GM12873 (cell line): ENCODE data around the gene RNF146.

Experiments
- CTCF ChIP-seq: IDR thresholded peaks from 2 replicates; pipeline ENCODE4 v1.5.1; 2012; ENCODE audit warnings: low read depth, mild to moderate bottlenecking, moderate library complexity, low read length, control low read depth; ENCODE audit not compliant: insufficient read depth; ENCODE audit errors: missing control alignments

The RNF146 gene, protein sequence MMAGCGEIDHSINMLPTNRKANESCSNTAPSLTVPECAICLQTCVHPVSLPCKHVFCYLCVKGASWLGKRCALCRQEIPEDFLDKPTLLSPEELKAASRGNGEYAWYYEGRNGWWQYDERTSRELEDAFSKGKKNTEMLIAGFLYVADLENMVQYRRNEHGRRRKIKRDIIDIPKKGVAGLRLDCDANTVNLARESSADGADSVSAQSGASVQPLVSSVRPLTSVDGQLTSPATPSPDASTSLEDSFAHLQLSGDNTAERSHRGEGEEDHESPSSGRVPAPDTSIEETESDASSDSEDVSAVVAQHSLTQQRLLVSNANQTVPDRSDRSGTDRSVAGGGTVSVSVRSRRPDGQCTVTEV

GRCh38 chr6:127266178-127266891 is at the start of gene RNF146:
Gene RNF146, plus strand, starts transcription at chr6:127266864. Its CDS starts 13,475 bp downstream, at chr6:127280339.
- TF ChIP-seq CTCF = peak; percentile 85

GRCh38 chr6:127219869-127220268 is 46.8 kb upstream of the RNF146 start:
- TF ChIP-seq CTCF = no peak

DNA sequence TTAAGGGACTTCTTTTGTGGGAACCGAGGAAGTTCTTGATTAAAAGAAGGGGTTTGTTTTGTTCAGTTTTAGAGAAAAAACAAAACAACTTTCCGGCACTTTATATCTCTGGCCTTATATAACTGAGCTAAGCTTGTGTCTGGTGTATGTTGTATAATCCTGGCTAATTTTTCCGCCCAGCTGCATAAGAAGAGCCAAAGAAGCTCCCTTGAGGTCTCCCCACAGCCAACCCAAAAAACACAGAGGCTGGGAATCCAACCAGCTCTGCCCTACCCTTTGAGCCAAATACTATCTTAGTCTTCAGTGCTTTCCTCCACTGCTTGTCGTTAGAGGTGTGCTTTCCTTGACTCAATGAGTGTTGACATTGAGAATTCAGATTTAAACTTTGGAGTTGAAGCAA is 45.5 kb upstream of the RNF146 start:
- TF ChIP-seq CTCF = no peak

DNA sequence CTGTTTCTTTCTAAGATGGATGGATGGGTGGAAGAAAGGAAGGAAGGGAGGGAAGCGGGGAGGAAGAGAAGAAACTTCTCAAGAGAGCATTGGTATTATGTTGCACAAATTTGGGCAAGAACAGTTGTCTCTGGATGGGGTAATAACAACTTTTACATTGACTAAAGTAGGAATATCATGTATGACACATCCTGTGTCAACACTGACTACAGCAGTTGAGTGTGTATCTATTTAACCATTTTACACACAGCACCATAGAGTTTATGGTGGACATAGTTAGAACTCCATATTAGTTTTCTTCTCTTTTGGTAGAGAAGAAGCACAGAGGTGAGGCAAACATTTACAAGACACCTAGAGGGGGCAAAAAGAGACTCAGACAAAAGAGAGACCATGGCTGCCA is 44.2 kb upstream of the RNF146 start:
- TF ChIP-seq CTCF = no peak

DNA sequence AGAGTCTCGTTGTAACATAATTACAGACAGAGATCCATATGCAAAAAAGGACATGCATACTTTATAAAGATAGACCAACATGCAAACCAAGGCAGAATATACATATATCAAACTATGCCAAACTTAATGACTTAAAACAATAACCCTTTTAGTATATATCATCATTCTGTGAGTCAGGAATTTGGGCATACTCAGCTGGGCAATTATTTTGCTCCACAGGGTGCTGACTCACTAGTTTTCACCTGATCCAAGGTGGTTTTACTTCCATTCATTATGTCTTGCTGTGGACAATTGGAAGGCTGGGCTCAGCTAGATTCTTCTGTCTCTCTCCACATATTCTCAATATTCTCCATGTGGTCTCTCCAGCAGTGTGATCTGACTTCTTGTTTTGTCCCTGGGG is 41.2 kb upstream of the RNF146 start:
- no peak for TF ChIP-seq CTCF

DNA sequence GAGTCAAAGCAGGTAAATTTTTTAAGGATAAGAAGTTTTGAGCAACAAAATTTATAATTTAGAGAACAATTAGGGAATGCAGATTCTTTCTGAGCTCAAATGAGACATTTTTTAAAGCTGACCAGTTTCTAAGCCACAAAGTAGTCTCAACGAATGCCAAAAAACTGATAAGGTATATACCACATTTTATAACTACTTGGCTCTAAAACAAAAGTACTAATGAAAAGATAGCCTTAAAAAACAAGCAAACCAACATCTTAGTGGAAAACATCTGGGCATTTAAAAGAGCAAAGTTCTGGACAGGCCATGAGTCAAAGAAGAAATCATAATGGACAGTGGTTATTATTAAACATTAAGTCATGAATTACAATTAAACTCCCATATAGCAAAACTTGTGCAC is 23.2 kb upstream of the RNF146 start:
- TF ChIP-seq CTCF = no peak

DNA sequence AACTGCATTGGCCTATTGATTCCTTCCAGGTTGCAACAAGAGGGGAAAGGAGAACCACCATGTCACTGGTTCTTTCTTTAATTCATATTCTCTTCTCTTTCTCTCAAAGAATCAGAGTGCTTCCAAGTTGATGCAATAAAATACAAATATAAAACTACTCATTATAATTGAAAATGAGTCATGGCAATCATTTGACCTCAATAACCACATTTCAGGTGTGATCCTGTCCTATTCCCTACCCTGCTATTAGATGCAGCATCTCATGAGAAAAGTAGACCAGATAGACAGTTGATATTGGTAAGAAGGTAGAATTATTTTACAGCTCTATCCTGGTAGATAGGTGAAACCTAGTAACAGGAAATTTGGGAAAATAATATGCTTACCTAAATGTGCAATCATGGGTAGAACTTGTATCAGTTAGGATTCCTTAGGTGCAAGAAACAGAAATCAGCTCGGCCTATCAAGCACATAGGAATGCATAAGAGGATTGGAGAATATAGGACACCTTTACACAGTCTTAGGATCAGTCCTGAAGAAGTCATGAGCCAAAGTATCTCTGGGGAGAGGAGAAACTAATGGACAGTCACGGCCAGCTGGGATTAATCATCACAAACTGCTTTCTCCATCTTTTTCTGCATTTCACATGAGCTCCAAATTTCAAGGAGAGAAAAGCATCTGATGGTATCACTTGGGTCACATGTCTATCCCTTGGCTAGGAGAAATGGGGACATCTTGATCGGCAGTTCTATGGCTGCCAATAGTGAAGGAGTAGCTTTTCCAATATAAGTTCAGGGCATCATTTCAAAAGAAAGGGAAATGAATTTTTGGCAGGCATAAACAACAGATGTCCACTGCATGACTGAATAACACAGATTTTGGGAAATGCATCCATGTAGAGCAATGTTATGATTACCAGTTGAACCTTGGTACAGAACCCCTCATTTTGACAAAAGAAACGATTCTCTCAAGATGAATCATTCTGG is 19.3 kb upstream of the RNF146 start:
- TF ChIP-seq CTCF = no peak
